Esophagus squamous epithelium (tissue), 4 donors: Measurements from ENCODE around the gene CACNA2D3.

Experiments used
- CTCF ChIP-seq, 6 experiments: fragments of 450-650 bp in 4 of 6; fragments of 200-600 bp in 2 of 6; sonication (generic) in 2 of 6; IDR thresholded peaks; one replicate each; pipeline ENCODE4 v1.5.1; 2016 to 2019; ENCODE audit warnings: antibody characterized with exemption in 6 of 6, mild to moderate bottlenecking in 4 of 6, moderate library complexity in 4 of 6
- POLR2A ChIP-seq, 4 donors: fragments of 450-650 bp; IDR thresholded peaks; one replicate each; pipeline ENCODE4 v1.6.1; 2017; ENCODE audit warnings: antibody characterized with exemption in 4 of 4, mild to moderate bottlenecking in 4 of 4, moderate library complexity in 3 of 4

- no peak for TF ChIP-seq POLR2A (IDR thresholded peaks at IDR 0.05)
- TF ChIP-seq CTCF (IDR thresholded peaks at IDR 0.05): no peak
Measured at GRCh38 chr3:54630101-54630623, 507.8 kb downstream of the CACNA2D3 start.
